Measurements from ENCODE around the gene DPP3.

Gene DPP3

DNA sequence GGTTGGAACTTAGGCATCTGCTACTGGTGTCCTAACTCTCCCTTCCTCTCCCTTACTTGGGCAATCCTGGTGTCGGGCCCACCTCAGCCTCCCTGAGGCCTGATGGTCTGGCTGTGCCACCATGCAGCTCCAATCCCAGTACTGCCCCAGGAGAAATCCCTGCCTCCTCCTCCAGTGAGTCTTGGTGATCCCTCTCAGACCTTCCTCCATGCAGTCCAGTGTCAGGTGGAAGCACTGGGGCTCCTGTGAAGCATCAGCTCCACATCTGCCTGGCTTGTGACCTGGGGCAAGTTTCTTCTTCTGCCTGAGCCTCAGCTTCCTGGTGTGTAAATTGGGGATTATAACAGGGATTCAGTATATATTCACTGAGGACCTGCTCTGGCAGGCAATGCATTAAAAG lies 15.3 kb upstream of the DPP3 start:
- Histone ChIP-seq H3K36me3 (ENCODE audit: low read depth) (no peaks in the 10 kb centered on the region), H3K4me3 (ENCODE audit: severe bottlenecking) (no peak overlapping the region), H3K27ac (ENCODE audit: poor library complexity, severe bottlenecking) (no peak overlapping the region), H3K4me1 (ENCODE audit: insufficient read depth, poor library complexity, severe bottlenecking) (no peaks in the 10 kb centered on the region), H3K9me3 (ENCODE audit: severe bottlenecking) (no peaks in the 10 kb centered on the region), H3K27me3 (ENCODE audit: insufficient read depth, poor library complexity, severe bottlenecking) (no peaks in the 10 kb centered on the region)
- DNase-seq (ENCODE audit: low spot score) (no peak), ATAC-seq (ENCODE audit: low read depth) (no peak)
- TF ChIP-seq, protein P1, sequence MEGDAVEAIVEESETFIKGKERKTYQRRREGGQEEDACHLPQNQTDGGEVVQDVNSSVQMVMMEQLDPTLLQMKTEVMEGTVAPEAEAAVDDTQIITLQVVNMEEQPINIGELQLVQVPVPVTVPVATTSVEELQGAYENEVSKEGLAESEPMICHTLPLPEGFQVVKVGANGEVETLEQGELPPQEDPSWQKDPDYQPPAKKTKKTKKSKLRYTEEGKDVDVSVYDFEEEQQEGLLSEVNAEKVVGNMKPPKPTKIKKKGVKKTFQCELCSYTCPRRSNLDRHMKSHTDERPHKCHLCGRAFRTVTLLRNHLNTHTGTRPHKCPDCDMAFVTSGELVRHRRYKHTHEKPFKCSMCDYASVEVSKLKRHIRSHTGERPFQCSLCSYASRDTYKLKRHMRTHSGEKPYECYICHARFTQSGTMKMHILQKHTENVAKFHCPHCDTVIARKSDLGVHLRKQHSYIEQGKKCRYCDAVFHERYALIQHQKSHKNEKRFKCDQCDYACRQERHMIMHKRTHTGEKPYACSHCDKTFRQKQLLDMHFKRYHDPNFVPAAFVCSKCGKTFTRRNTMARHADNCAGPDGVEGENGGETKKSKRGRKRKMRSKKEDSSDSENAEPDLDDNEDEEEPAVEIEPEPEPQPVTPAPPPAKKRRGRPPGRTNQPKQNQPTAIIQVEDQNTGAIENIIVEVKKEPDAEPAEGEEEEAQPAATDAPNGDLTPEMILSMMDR (IDR thresholded peaks at IDR 0.05; ENCODE audit: poor library complexity, severe bottlenecking) = no peak

DNA sequence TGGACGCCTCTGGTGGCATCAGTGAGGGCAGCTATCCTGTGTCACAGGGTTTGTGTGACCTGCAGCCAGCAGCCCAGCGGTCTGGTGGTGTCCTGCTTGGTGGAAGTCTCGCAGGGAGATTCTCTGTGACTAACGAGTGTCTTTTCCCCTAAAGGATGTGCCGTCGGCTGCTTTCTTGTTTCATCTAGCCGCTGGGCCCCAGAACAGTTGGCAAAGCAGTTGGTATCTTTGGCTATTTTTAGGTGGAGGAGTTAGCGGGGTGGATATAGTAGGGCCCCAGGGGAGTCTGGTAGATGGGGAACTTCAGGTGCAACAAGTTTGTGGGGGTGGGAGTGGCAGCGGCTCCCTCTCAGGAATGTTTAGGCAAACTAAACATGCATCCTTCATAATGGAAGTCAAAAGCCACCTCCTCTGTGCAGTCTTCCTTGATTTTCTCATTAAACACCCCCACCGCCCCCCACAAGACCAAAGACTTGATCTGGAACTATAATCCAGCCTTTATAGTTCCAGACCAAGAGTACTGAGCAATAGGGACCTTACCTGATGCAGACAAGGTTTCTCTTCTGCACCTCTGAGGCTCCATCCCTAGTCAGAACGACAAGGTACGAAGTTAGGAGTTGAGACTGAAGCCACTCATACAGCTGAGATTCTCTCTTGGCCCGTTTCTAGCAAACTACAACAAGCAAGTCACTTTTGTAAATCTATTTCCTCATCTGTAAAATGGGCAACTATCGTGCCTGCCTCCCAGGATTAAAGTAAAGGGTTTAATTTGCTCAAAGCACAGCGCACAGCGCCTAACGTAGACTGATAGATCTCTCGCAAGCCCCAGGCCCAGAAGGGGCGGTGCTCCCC lies 14.6 kb upstream of the DPP3 start:
- H3K27ac ChIP-seq (ENCODE audit: poor library complexity, severe bottlenecking) = peak overlapping the region; percentile 23
- no peak for ATAC-seq (ENCODE audit: low read depth)
- H3K36me3 ChIP-seq (ENCODE audit: low read depth) = no peaks in the 10 kb centered on the region
- TF ChIP-seq, protein P1 (IDR thresholded peaks at IDR 0.05; ENCODE audit: poor library complexity, severe bottlenecking) = no peak
- no peak overlapping the region for H3K4me3 ChIP-seq (ENCODE audit: severe bottlenecking)
- H3K27me3 ChIP-seq (ENCODE audit: insufficient read depth, poor library complexity, severe bottlenecking) = no peaks in the 10 kb centered on the region
- no peaks in the 10 kb centered on the region for H3K4me1 ChIP-seq (ENCODE audit: insufficient read depth, poor library complexity, severe bottlenecking)
- no peaks in the 10 kb centered on the region for H3K9me3 ChIP-seq (ENCODE audit: severe bottlenecking)
- DNase-seq (ENCODE audit: low spot score) = no peak

DNA sequence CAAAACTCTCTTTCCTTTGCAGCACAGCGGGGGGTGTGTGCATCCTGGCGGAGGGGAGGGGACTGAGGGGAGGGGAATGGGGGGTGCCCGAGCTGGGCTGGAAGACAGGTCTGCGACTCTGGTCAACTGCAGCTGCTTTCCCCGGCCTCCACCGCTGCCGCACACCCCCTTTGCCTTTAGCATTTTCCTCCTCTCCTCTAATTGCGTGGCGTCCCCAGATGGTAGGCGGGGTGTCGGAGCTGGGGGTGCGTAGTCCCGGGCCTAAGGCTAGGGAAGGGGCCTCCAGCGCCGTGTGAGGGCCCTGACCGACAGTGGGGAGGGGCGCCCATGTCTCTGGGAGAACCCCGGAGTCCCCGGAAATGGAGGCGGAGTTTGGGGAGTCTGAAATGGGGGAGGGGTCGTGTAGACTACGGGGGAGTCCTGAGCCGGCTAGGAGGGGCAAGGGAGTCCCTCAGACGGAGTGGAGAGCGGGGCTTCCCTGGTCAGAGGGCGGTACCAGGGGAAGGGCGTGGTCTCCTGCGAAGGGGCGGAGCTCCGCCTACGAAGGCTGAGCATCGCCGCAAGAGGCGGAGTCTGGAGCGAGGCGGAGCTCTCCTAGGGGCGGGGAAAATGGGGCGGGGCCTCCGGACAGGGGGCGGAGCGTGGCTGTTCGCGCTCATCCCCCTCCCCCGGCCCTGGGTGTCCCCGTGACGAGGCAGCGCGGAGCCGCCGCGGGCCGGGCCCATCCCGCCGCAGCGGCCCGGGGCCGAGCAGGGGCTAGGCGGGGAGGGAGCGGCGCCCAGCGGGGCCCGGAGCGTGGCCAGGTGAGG lies 13.8 kb upstream of the DPP3 start, which contains the start of gene PELI3:
Gene PELI3, plus strand, starts transcription at position 681 of the 809 bp plus-strand sequence. CDS start 1,224 bp downstream, outside the sequence.
- TF ChIP-seq, protein P1 (IDR thresholded peaks at IDR 0.05; ENCODE audit: poor library complexity, severe bottlenecking) = no peak
- DNase-seq (ENCODE audit: low spot score) (no peak), ATAC-seq (ENCODE audit: low read depth) (peak; percentile 92)
- peaks cover 3% of the 10 kb centered on the region; the same call in 1 of the 2 replicates for H3K36me3 ChIP-seq (ENCODE audit: low read depth)
- H3K9me3 ChIP-seq (ENCODE audit: severe bottlenecking) = no peaks in the 10 kb centered on the region
- peak within 1 kb of the TSS; percentile 23 for H3K27ac ChIP-seq (ENCODE audit: poor library complexity, severe bottlenecking)
- H3K4me1 ChIP-seq (ENCODE audit: insufficient read depth, poor library complexity, severe bottlenecking) = no peaks in the 10 kb centered on the region
- H3K27me3 ChIP-seq (ENCODE audit: insufficient read depth, poor library complexity, severe bottlenecking) = no peaks in the 10 kb centered on the region
- H3K4me3 ChIP-seq (ENCODE audit: severe bottlenecking) = peak within 1 kb of the TSS; percentile 85

DNA sequence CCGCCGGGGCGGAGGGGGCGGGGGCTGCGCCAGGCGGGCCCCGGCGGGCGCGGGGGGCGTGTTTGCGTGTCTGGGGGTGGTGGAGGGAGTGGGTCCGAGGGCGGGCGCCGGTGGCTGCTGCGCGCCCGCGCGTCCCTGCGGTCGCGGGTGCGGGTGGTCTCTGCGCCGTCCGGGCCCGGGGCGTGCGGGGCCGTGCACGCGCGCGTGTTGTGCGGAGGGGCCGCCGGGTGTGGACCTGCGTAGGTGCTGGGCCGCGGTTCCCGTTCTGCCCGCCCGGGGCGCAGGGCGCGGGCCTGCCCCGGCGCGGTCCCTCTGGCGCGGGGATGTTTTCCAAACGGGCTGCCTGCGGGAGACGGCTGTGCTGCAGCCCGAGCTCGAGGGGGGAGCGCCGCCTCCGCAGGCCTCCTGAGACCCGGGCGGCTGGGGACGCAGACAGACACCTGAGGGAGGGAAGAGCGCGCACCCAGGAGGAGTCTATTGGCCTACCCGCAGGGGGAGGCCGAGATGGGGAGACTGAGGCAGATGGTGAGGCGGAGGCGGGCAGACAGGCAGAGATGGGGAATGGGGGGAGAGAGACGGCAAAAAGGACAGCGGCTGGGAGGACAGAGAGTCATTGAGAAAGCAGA lies 13.1 kb upstream of the DPP3 start:
- no peak for DNase-seq (ENCODE audit: low spot score)
- no peaks in the 10 kb centered on the region for H3K4me1 ChIP-seq (ENCODE audit: insufficient read depth, poor library complexity, severe bottlenecking)
- H3K27me3 ChIP-seq (ENCODE audit: insufficient read depth, poor library complexity, severe bottlenecking) = no peaks in the 10 kb centered on the region
- peaks cover 5% of the 10 kb centered on the region for H3K36me3 ChIP-seq (ENCODE audit: low read depth)
- ATAC-seq (ENCODE audit: low read depth) = peak; percentile 53
- TF ChIP-seq, protein P1 (IDR thresholded peaks at IDR 0.05; ENCODE audit: poor library complexity, severe bottlenecking) = peak; percentile 18
- H3K4me3 ChIP-seq (ENCODE audit: severe bottlenecking) = peak overlapping the region; percentile 85
- no peaks in the 10 kb centered on the region for H3K9me3 ChIP-seq (ENCODE audit: severe bottlenecking)
- peak overlapping the region; percentile 23 for H3K27ac ChIP-seq (ENCODE audit: poor library complexity, severe bottlenecking)

Measured in RWPE2 (cell line).